ENCODE results near the gene CELF3.

- no peak for TF ChIP-seq CTCF (IDR thresholded peaks at IDR 0.05; ENCODE audit: poor library complexity, severe bottlenecking)
- peak; percentile 1 for TF ChIP-seq POLR2AphosphoS5 (IDR thresholded peaks at IDR 0.05)
- TF ChIP-seq TAF1 (IDR thresholded peaks at IDR 0.05; ENCODE audit: low read depth): no peak
- no peak for TF ChIP-seq EZH2 (IDR thresholded peaks at IDR 0.05; ENCODE audit: borderline replicate concordance, insufficient read depth, low read length, poor library complexity, severe bottlenecking)
- TF ChIP-seq EP300 (conservative IDR thresholded peaks at IDR 0.05; ENCODE audit: poor library complexity, severe bottlenecking): no peak
- TF ChIP-seq REST (IDR thresholded peaks at IDR 0.05; ENCODE audit: borderline replicate concordance): no peak
- no peak for TF ChIP-seq SMC3 (conservative IDR thresholded peaks at IDR 0.05; ENCODE audit: poor library complexity)
- TF ChIP-seq RAD21 (conservative IDR thresholded peaks at IDR 0.05): no peak
Observed at GRCh38 chr1:151704246-151704645, 12.4 kb downstream of the CELF3 start.
